Measurements from ENCODE around the gene UHRF1. TPM values are rescaled to one million over a fixed set of nuclear protein-coding genes. Genes with fewer than 3 reads are reported as not detected.

The UHRF1 gene
- total and polyA plus RNA-seq, 2 of the 13 experiments (the other 11 are each of a cell fraction or from before 2014, with no cell fraction given) = 6.8 to 78.4 TPM

GRCh38 chr19:4968462-4969291 lies 59.4 kb downstream of the UHRF1 start, which contains the start of gene KDM4B (continued):
- peak; percentile 72 for TF ChIP-seq CHD2 (IDR thresholded peaks at IDR 0.05; ENCODE audit: low read depth, low read length)
- TF ChIP-seq POLR2A (IDR thresholded peaks at IDR 0.05; ENCODE audit: insufficient read depth in 1 of 2, low read depth in 2 of 2, low read length in 2 of 2) = peak; percentile 86 to 87
- 0 out of 2 replicates have a peak, but pooled peaks have one; percentile 62 for TF ChIP-seq ATF7-NPFF (CRISPR knock-in tag; IDR thresholded peaks at IDR 0.05; ENCODE audit: low read depth)
- TF ChIP-seq ZBTB33 (CRISPR knock-in tag; IDR thresholded peaks at IDR 0.05) = peak; percentile 55; the same call in 1 of the 2 replicates
- TF ChIP-seq THAP7 (CRISPR knock-in tag; IDR thresholded peaks at IDR 0.05) = no peak
- TF ChIP-seq NCOA5 (CRISPR knock-in tag; IDR thresholded peaks at IDR 0.05) = no peak
- peak; percentile 54; the same call in 1 of the 2 replicates for TF ChIP-seq YEATS2 (CRISPR knock-in tag; IDR thresholded peaks at IDR 0.05; ENCODE audit: borderline replicate concordance)
- TF ChIP-seq STAT5B (CRISPR knock-in tag; IDR thresholded peaks at IDR 0.05) = no peak
- TF ChIP-seq ZFAT (CRISPR knock-in tag; conservative IDR thresholded peaks at IDR 0.05) = no peak
- TF ChIP-seq ZSCAN31 (CRISPR knock-in tag; IDR thresholded peaks at IDR 0.05; ENCODE audit: low read depth) = peak; percentile 25; the same call in 1 of the 2 replicates
- TF ChIP-seq ZNF12 (CRISPR knock-in tag; IDR thresholded peaks at IDR 0.05) = no peak
- no peak for TF ChIP-seq IKZF4 (CRISPR knock-in tag; IDR thresholded peaks at IDR 0.05; ENCODE audit: borderline replicate concordance, low read depth, not compliant biosample characterization)
- no peak for TF ChIP-seq ZNF546 (CRISPR knock-in tag; conservative IDR thresholded peaks at IDR 0.05)
- no peak for TF ChIP-seq IRF1 (CRISPR knock-in tag; IDR thresholded peaks at IDR 0.05; ENCODE audit: low read depth)
- no peak for TF ChIP-seq PLRG1 (conservative IDR thresholded peaks at IDR 0.05)
- 0 out of 2 replicates have a peak, but pooled peaks have one; percentile 62 for TF ChIP-seq MXD4 (CRISPR knock-in tag; IDR thresholded peaks at IDR 0.05)
- no peak for TF ChIP-seq HNRNPL (IDR thresholded peaks at IDR 0.05; ENCODE audit: low read depth, low read length)
- no peak for TF ChIP-seq SATB2 (CRISPR knock-in tag; IDR thresholded peaks at IDR 0.05)
- no peak for TF ChIP-seq KLF11 (CRISPR knock-in tag; IDR thresholded peaks at IDR 0.05)
- TF ChIP-seq ZNF337 (CRISPR knock-in tag; IDR thresholded peaks at IDR 0.05; ENCODE audit: borderline replicate concordance, low read depth) = peak; percentile 43; the same call in 1 of the 2 replicates
- TF ChIP-seq ISX (CRISPR knock-in tag; conservative IDR thresholded peaks at IDR 0.05) = no peak
- no peak for TF ChIP-seq ZNF782 (CRISPR knock-in tag; IDR thresholded peaks at IDR 0.05; ENCODE audit: borderline replicate concordance)
- TF ChIP-seq MAF1 (CRISPR knock-in tag; IDR thresholded peaks at IDR 0.05; ENCODE audit: borderline replicate concordance) = no peak
